Caco-2 (cell line): ENCODE results near the gene UFC1. TPM values are rescaled to one million over a fixed set of nuclear protein-coding genes. Genes with fewer than 3 reads are reported as not detected.

ENCODE experiments used
- BruUV-seq: library from RNA; stranded (reverse); fragments of 400-500 nt; replicated peaks from 2 replicates; lab custom pipeline; 2021; lab: Mats Ljungman, UMichigan
- CTCF ChIA-PET: fragments of 300-600 bp; sonication (Branson Sonifier 250); formaldehyde crosslinking; loops from one replicate; lab custom pipeline; 2022; ENCODE audit warnings: antibody characterized with exemption; lab: Charles Lee
- POLR2A ChIA-PET: fragments of 300-600 bp; sonication (Branson Sonifier 250); formaldehyde crosslinking; loops from one replicate; lab custom pipeline; 2022; ENCODE audit warnings: antibody characterized with exemption; lab: Charles Lee
- DNase-seq, 2 experiments: peaks; one replicate each; pipeline versions ENCODE4 v3.0.0 to v3.0.0-alpha.2; 2020 to 2022
- H3K27me3 ChIP-seq: replicated peaks from 2 replicates; pipeline ENCODE4 v1.6.0; 2011; ENCODE audit warnings: low read length; ENCODE audit not compliant: control insufficient read depth, insufficient read depth
- H3K36me3 ChIP-seq: 2 replicates; pipeline ENCODE4 v1.5.1; 2011; ENCODE audit warnings: low read length; ENCODE audit not compliant: control insufficient read depth, insufficient read depth
- H3K4me1 ChIP-seq: fragments of 250-450 bp; sonication (Bioruptor Pico); 2 replicates; pipeline ENCODE4 v1.5.1; 2020; ENCODE audit warnings: mild to moderate bottlenecking
- H3K4me3 ChIP-seq: 2 replicates; pipeline ENCODE4 v1.5.1; 2011; ENCODE audit warnings: low read depth, mild to moderate bottlenecking, control low read depth, low read length
- H3K9me3 ChIP-seq: fragments of 250-450 bp; sonication (Bioruptor Pico); 2 replicates; pipeline ENCODE4 v1.5.1; 2020; ENCODE audit warnings: mild to moderate bottlenecking, moderate library complexity
- H3K27ac Mint-ChIP-seq: one replicate; pipeline ENCODE4 v1.8.0; 2022; ENCODE audit warnings: mixed read lengths; ENCODE audit not compliant: unreplicated experiment
- H3K27me3 Mint-ChIP-seq: one replicate; pipeline ENCODE4 v1.8.0; 2022; ENCODE audit warnings: mixed read lengths; ENCODE audit not compliant: insufficient read depth, unreplicated experiment
- H3K36me3 Mint-ChIP-seq: one replicate; pipeline ENCODE4 v1.8.0; 2022; ENCODE audit warnings: mild to moderate bottlenecking, mixed read lengths; ENCODE audit not compliant: insufficient read depth, unreplicated experiment
- H3K4me1 Mint-ChIP-seq: one replicate; pipeline ENCODE4 v1.8.0; 2022; ENCODE audit warnings: low read depth, mixed read lengths; ENCODE audit not compliant: unreplicated experiment
- H3K4me3 Mint-ChIP-seq: one replicate; pipeline ENCODE4 v1.8.0; 2022; ENCODE audit warnings: mild to moderate bottlenecking, moderate library complexity, mixed read lengths; ENCODE audit not compliant: unreplicated experiment
- H3K9me3 Mint-ChIP-seq: one replicate; pipeline ENCODE4 v1.8.0; 2022; ENCODE audit warnings: mixed read lengths; ENCODE audit not compliant: unreplicated experiment
- CTCF ChIP-seq, 2 experiments: fragments of 200-600 bp in 1 of 2; IDR thresholded peaks; 1 replicate in 1 of 2; 2 replicates in 1 of 2; pipeline versions ENCODE4 v1.5.1 to v1.8.0; 2011 to 2022; ENCODE audit warnings: antibody characterized with exemption in 1 of 2, control low read depth in 1 of 2, inconsistent platforms in 1 of 2, low read depth in 1 of 2, low read length in 1 of 2, mild to moderate bottlenecking in 1 of 2, moderate library complexity in 1 of 2; ENCODE audit not compliant: insufficient read depth in 1 of 2, severe bottlenecking in 1 of 2, unreplicated experiment in 1 of 2
- intact Hi-C: fragments of 100-400 bp; cut with micrococcal nuclease; formaldehyde crosslinking; loops from one replicate; pipeline ENCODE4 v1.10.0; 2022; ENCODE audit not compliant: unreplicated experiment
- total RNA-seq: library from RNA; stranded (reverse); gene quantifications from 2 replicates; pipeline ENCODE4 v1.2.3, GENCODE V29; 2022

The UFC1 gene
- total RNA-seq, 1 experiment from 2014 or later, result 98.2 TPM

- POLR2A ChIA-PET, result no interaction called here
- Histone ChIP-seq H3K4me1 (no peaks in the 10 kb centered on the region), H3K27me3 (no peaks in the 10 kb centered on the region), H3K9me3 (no peaks in the 10 kb centered on the region), H3K36me3 (no peaks in the 10 kb centered on the region; the same call in 1 of the 2 replicates), H3K4me3 (no peak overlapping the region)
- H3K27ac Mint-ChIP-seq, result no peak overlapping the region
- H3K27me3 Mint-ChIP-seq, result no peaks in the 10 kb centered on the region
- H3K4me1 Mint-ChIP-seq, result no peaks in the 10 kb centered on the region
- intact Hi-C loops, result no loop called here
- H3K9me3 Mint-ChIP-seq, result no peaks in the 10 kb centered on the region
- peaks cover 23% of the 10 kb centered on the region for H3K36me3 Mint-ChIP-seq
- no peak overlapping the region for H3K4me3 Mint-ChIP-seq
- BruUV-seq, result no TSS peak
- no peak for TF ChIP-seq CTCF (IDR thresholded peaks at IDR 0.05; ENCODE audit: insufficient read depth in 1 of 2, low read depth in 1 of 2, low read length in 1 of 2, severe bottlenecking in 1 of 2, unreplicated experiment in 1 of 2)
- CTCF ChIA-PET, result no interaction called here
- no peak for DNase-seq
Measured at GRCh38 chr1:161130266-161130665, 23.5 kb upstream of the UFC1 start.

- H3K27me3 Mint-ChIP-seq, result no peaks in the 10 kb centered on the region
- POLR2A ChIA-PET, result interaction anchor here (0.6 to 2.4 kb wide), 7 partner anchors 9 to 111 kb away, joined by 3 to 15 read pairs (median 6); partner anchors contain the start of genes F11R, NIT1, PFDN2 and PPOX
- CTCF ChIA-PET, result interaction anchor here (1.1 to 1.6 kb wide), 3 partner anchors 14 to 60 kb away, joined by 3 to 6 read pairs (median 5); partner anchors contain the start of genes KLHDC9, NIT1 and PFDN2
- H3K36me3 Mint-ChIP-seq, result peaks cover 10% of the 10 kb centered on the region
- Histone ChIP-seq H3K36me3 (no peaks in the 10 kb centered on the region; the same call in 1 of the 2 replicates), H3K4me1 (no peaks in the 10 kb centered on the region), H3K27me3 (no peaks in the 10 kb centered on the region), H3K9me3 (no peaks in the 10 kb centered on the region), H3K4me3 (peak overlapping the region; percentile 71)
- H3K27ac Mint-ChIP-seq, result no peak overlapping the region
- H3K4me3 Mint-ChIP-seq, result no peak overlapping the region
- DNase-seq, result no peak
- no peak for TF ChIP-seq CTCF (IDR thresholded peaks at IDR 0.05; ENCODE audit: insufficient read depth in 1 of 2, low read depth in 1 of 2, low read length in 1 of 2, severe bottlenecking in 1 of 2, unreplicated experiment in 1 of 2)
- BruUV-seq, result no TSS peak
- H3K9me3 Mint-ChIP-seq, result no peaks in the 10 kb centered on the region
- intact Hi-C loops, result loop anchor here (1.0 kb wide), 1 partner anchor 12 kb away; no protein-coding TSS in a partner anchor
- peaks cover 3% of the 10 kb centered on the region for H3K4me1 Mint-ChIP-seq
Measured at GRCh38 chr1:161131523-161132409, 22.0 kb upstream of the UFC1 start.
